NCI-H2227 (cell line): ENCODE data around the gene PRKCE.
"Not testable (repeated sequence)": the region's sequence is repeated elsewhere in the genome, so short reads cannot be mapped to it uniquely, and the experiment has no call there.

ENCODE experiments used
- DNase-seq: peaks from one replicate; lab custom pipeline; 2025; ENCODE audit not compliant: unreplicated experiment; lab: John Stamatoyannopoulos, UW

Gene PRKCE

GRCh38 chr2:45855374-45855773, 203.9 kb downstream of the PRKCE start:
- no peak for DNase-seq

- no peak for DNase-seq
Observed at GRCh38 chr2:45856391-45857274, 205.2 kb downstream of the PRKCE start.

- no peak for DNase-seq
Observed at GRCh38 chr2:45857275-45857609, 205.8 kb downstream of the PRKCE start.

- peak; percentile 79 for DNase-seq
Observed at GRCh38 chr2:45857867-45858520, 206.5 kb downstream of the PRKCE start.

GRCh38 chr2:45858872-45859271, 207.4 kb downstream of the PRKCE start:
- DNase-seq = not testable (repeated sequence)

- DNase-seq = no peak
Observed at GRCh38 chr2:45859682-45860081, 208.2 kb downstream of the PRKCE start.

GRCh38 chr2:45860136-45861121, 209.0 kb downstream of the PRKCE start:
- DNase-seq = peak; percentile 36

- DNase-seq = no peak
Observed at GRCh38 chr2:45862843-45863242, 211.4 kb downstream of the PRKCE start.

GRCh38 chr2:45864121-45864520, 212.6 kb downstream of the PRKCE start:
- DNase-seq = no peak

- DNase-seq = no peak
Observed at GRCh38 chr2:45867349-45867748, 215.9 kb downstream of the PRKCE start.

GRCh38 chr2:45867800-45868199, 216.3 kb downstream of the PRKCE start:
- DNase-seq = no peak

GRCh38 chr2:45869165-45869501, 217.7 kb downstream of the PRKCE start:
- DNase-seq = no peak

GRCh38 chr2:45871025-45871424, 219.6 kb downstream of the PRKCE start:
- no peak for DNase-seq

GRCh38 chr2:45871541-45871940, 220.1 kb downstream of the PRKCE start:
- DNase-seq = no peak

GRCh38 chr2:45872211-45872610, 220.7 kb downstream of the PRKCE start:
- DNase-seq = no peak

GRCh38 chr2:45874344-45874743, 222.9 kb downstream of the PRKCE start:
- DNase-seq = no peak

GRCh38 chr2:45876611-45877010, 225.1 kb downstream of the PRKCE start:
- no peak for DNase-seq

- no peak for DNase-seq
Observed at GRCh38 chr2:45879406-45879805, 227.9 kb downstream of the PRKCE start.

GRCh38 chr2:45879936-45880335, 228.5 kb downstream of the PRKCE start:
- no peak for DNase-seq

- no peak for DNase-seq
Observed at GRCh38 chr2:45881970-45882581, 230.6 kb downstream of the PRKCE start.
